Thoracic aorta endothelial cell (primary cell): ENCODE measurements around the gene ATP1B2. TPM values are rescaled to one million over a fixed set of nuclear protein-coding genes. Genes with fewer than 3 reads are reported as not detected.

Experiments
- total RNA-seq: library from RNA; depleted of rRNA; stranded (reverse); fragments of >200 nt; gene quantifications from 2 replicates; pipeline ENCODE4 v1.2.3, GENCODE V29; 2012

ATP1B2 gene, protein sequence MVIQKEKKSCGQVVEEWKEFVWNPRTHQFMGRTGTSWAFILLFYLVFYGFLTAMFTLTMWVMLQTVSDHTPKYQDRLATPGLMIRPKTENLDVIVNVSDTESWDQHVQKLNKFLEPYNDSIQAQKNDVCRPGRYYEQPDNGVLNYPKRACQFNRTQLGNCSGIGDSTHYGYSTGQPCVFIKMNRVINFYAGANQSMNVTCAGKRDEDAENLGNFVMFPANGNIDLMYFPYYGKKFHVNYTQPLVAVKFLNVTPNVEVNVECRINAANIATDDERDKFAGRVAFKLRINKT
- not detected in 2 replicates for total RNA-seq

DNA sequence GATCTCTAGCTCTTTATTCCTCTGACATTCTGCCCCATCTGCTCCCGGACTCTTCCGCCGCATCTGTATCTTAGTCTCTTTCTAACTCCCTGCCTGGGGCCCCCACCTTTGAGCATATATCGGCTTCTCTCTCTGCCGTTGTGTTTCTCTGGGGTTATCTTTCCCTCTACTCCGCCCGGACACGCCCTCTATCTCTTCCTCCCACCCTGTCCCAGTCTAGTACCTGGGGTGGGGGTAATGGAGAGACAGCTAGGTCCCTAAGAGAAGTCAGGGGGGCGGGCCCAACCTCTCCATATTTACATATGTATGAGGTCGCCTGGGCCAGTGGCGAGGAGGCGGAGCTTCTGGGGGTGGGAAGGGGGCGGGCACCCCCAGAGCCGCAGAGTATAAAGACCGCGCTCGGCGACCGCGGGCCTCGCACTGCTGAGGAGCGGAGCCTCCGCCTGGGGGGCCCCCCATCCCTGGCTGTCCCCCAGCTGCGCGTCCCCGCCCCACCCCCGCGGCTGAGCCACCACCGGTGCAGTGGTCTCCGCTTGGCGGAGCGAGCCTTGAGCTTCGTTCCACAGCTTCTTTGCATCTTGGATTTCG lies at the start of gene ATP1B2:
ATP1B2 (plus strand) TSS at position 418 of the 588 bp plus-strand sequence. CDS start 593 bp downstream, outside the sequence.

DNA sequence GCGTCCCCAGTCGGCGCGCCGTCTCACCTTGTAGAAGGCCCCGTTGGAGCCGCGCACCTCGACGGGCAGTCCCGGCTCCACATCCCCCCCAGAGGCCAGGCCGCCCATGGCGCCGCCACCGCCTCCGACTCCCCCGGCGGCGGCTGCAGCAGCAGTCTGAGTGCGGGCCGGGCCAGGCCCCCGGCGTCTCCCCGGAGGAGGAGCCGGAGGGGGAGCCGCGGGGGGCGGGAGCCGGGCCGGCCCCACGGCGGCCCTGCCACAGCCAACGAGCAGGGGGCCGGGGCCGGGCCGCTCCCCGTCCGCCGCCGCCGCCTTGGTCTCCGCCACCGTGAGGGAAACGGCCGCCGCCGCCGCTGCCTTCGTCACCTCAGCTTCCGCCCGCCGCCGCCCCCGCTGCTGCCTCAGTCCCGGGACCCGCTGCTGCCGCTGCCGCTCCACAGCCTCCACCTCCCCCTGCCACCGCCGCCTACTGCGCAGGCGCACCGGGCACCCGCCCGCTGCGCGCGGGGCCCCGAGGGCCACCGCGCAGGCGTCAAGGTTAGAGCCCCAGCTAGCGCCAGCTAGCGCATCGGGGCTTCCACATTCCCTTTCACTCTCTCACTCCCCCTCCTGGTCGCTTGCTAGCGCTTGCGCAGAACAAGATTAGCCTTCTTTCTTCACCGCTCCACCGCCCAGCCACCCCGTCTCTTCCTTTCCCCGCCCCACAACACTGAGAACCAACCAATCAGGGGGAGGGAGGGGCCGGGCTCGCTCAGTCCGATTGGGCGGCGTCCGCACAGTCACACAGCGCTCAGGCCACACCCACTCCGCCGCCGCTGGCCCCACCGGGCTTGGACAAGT lies 36.1 kb upstream of the ATP1B2 start, which contains the start of gene FXR2:
FXR2 (minus strand) TSS at position 473 of the 840 bp plus-strand sequence; CDS start at position 108, 365 bp downstream.

GRCh38 chr17:7627250-7628121 lies 23.2 kb upstream of the ATP1B2 start, which contains the start of gene SAT2:
SAT2 (minus strand) TSS chr17:7627821; CDS start chr17:7627635, 186 bp downstream.

DNA sequence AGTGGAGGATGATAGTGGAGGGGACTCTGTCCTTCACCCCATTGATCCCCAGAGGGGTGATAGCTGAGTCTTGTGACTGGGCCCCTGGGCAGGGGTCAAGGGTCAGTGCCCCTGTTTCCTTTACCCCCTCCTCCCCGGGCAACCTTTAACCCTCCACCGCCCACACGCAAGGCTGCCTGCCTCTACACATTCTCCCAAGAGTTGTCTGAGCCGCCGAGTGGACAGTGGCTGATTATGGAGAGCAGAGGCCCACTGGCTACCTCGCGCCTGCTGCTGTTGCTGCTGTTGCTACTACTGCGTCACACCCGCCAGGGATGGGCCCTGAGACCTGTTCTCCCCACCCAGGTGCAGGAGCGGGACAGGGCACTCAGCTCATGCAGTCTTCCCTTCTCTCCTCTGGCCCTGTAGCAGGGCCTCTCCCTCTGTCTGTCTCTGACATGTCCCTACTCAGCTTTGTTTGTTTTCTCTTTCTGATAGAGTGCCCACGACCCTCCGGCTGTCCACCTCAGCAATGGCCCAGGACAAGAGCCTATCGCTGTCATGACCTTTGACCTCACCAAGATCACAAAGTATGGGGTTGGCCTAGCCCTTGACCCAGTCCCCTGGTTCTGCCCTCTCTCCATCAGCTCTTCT lies 20.7 kb upstream of the ATP1B2 start, which contains the start of gene SHBG:
SHBG (plus strand) TSS at position 197 of the 633 bp plus-strand sequence; CDS start at position 235, 38 bp downstream.

GRCh38 chr17:7687072-7687907 lies 36.6 kb downstream of the ATP1B2 start, which contains the start of gene TP53:
TP53 (minus strand) TSS chr17:7687490; CDS start chr17:7676594, 10,896 bp downstream.

GRCh38 chr17:7687908-7688807 lies 37.4 kb downstream of the ATP1B2 start, which contains the start of gene WRAP53:
WRAP53 (plus strand) TSS chr17:7688477; CDS start chr17:7688649, 172 bp downstream.

DNA sequence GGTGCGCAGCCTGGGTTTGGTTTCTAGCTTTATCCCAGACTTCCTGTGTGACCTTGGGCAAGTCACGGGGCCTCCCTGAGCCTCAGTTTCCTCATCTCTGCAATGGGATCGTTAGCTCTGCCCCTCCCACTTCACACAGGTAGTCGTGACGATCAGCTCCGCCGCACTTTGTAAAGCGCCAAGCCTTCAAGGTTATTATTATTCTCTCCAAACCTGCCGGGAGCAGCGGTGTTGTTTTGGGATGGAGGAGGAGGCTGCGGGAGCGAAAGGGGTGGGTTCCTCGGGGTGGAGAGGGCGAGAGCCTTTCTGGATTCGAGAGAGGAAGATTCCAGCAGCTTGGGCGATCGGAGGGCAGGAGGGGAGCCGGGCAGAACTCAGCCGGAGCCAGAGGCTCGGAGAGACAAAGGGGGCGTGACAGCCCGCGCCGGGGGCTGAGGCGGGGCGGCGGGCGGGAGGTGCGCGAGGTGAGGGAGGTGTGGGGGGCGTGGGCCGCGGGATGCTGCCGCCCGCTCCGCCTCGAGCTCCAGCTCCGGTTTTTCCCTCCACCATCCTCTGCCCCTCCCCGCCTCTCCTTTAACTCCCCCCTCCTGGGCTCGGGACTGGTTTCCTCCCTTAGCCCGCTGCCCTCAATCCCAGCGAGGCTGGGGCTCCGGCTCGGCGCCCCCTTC lies 54.0 kb downstream of the ATP1B2 start, which contains the start of gene EFNB3:
EFNB3 (plus strand) TSS at position 602 of the 668 bp plus-strand sequence. CDS start 397 bp downstream, outside the sequence.

Other genes starting within 250 kb of the ATP1B2 start
- 49.5 and 65.8 TPM in 2 replicates for gene TMEM256, start 246.8 kb upstream of the ATP1B2 start, total RNA-seq
- gene NLGN2, start 243.1 kb upstream of the ATP1B2 start, total RNA-seq = 4.5 and 7.3 TPM in 2 replicates
- gene SPEM1, start 230.6 kb upstream of the ATP1B2 start, total RNA-seq = not detected in 2 replicates
- not detected in 2 replicates for gene SPEM2, start 225.3 kb upstream of the ATP1B2 start, total RNA-seq
- not detected in 2 replicates for gene SPEM3, start 222.1 kb upstream of the ATP1B2 start, total RNA-seq
- gene TMEM102, start 215.5 kb upstream of the ATP1B2 start, total RNA-seq = 4.7 and 5.5 TPM in 2 replicates
- gene FGF11, start 211.4 kb upstream of the ATP1B2 start, total RNA-seq = 0.22 and 0.27 TPM in 2 replicates
- gene CHRNB1, start 205.9 kb upstream of the ATP1B2 start, total RNA-seq = 4.4 and 4.8 TPM in 2 replicates
- gene ZBTB4, start 171.3 kb upstream of the ATP1B2 start, total RNA-seq = 17.6 and 23.3 TPM in 2 replicates
- gene SLC35G6, start 169.5 kb upstream of the ATP1B2 start, total RNA-seq = not detected in 2 replicates
- gene POLR2A, start 166.6 kb upstream of the ATP1B2 start, total RNA-seq = 110 and 117 TPM in 2 replicates
- 12.5 and 12.6 TPM in 2 replicates for gene TNFSF12, start 101.9 kb upstream of the ATP1B2 start, total RNA-seq
- 2.7 and 3.1 TPM in 2 replicates for gene TNFSF13, start 92.2 kb upstream of the ATP1B2 start, total RNA-seq
- gene SENP3, start 89.0 kb upstream of the ATP1B2 start, total RNA-seq = 66.1 and 78.8 TPM in 2 replicates
- gene CD68, start 71.3 kb upstream of the ATP1B2 start, total RNA-seq = 5.5 and 5.8 TPM in 2 replicates
- gene MPDU1, start 67.1 kb upstream of the ATP1B2 start, total RNA-seq = 103 and 144 TPM in 2 replicates
- gene SOX15, start 60.8 kb upstream of the ATP1B2 start, total RNA-seq = not detected in 2 replicates
- 30.5 and 33.8 TPM in 2 replicates for gene FXR2, start 36.0 kb upstream of the ATP1B2 start, total RNA-seq
- 21.8 and 24.5 TPM in 2 replicates for gene SAT2, start 23.1 kb upstream of the ATP1B2 start, total RNA-seq
- gene SHBG, start 20.8 kb upstream of the ATP1B2 start, total RNA-seq = not detected in 2 replicates
- 84.7 and 89.0 TPM in 2 replicates for gene TP53, start 36.6 kb downstream of the ATP1B2 start, total RNA-seq
- 14.0 and 18.1 TPM in 2 replicates for gene WRAP53, start 37.6 kb downstream of the ATP1B2 start, total RNA-seq
- 0.36 and 0.53 TPM in 2 replicates for gene EFNB3, start 54.3 kb downstream of the ATP1B2 start, total RNA-seq
- 0.36 TPM in 1 of 2 replicates, not detected in the other for gene DNAH2, start 66.8 kb downstream of the ATP1B2 start, total RNA-seq
- gene KDM6B, start 183.3 kb downstream of the ATP1B2 start, total RNA-seq = 5.3 and 8.9 TPM in 2 replicates
- 6.5 and 32.5 TPM in 2 replicates for gene TMEM88, start 204.1 kb downstream of the ATP1B2 start, total RNA-seq
- gene NAA38, start 206.6 kb downstream of the ATP1B2 start, total RNA-seq = 53.8 and 65.8 TPM in 2 replicates
- 10.1 and 13.9 TPM in 2 replicates for gene CYB5D1, start 207.1 kb downstream of the ATP1B2 start, total RNA-seq
- gene CHD3, start 237.9 kb downstream of the ATP1B2 start, total RNA-seq = 87.8 and 102 TPM in 2 replicates